A204.1 (cell line): Measurements from ENCODE around the gene GNG14.
A peak's percentile ranks its signal among the peaks of the same experiment; 100 is the strongest.
"Not testable (repeated sequence)": the region's sequence is repeated elsewhere in the genome, so short reads cannot be mapped to it uniquely, and the experiment has no call there.

Experiments used
- FAIRE-seq: peaks from 2 replicates; lab custom pipeline; 2012; peaks lifted over from hg19 to GRCh38; lab: Jason Lieb, UNC

The GNG14 gene

GRCh38 chr19:12723641-12724426, 36.0 kb downstream of the GNG14 start, which contains the start of gene TNPO2:
Gene TNPO2 (minus strand): TSS chr19:12723932. CDS start chr19:12720977, 2,955 bp downstream.
- no peak for FAIRE-seq

DNA sequence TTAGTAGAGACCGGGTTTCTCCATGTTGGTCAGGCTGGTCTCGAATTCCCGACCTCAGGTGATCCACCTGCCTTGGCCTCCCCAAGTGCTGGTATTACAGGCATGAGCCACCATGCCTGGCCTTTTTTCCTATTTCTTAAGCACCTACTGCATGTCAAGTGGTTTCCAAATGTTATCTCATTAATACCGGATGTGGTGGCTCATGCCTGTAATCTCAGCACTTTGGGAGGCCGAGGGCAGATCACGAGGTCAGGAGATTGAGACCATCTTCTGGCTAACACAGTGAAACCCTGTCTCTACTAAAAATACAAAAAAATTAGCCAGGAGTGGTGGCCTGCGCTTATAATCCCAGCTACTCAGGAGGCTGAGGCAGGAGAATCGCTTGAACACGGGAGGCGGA, 37.8 kb downstream of the GNG14 start:
- not testable (repeated sequence) for FAIRE-seq

GRCh38 chr19:12726988-12727316, 39.2 kb downstream of the GNG14 start:
- FAIRE-seq: no peak

DNA sequence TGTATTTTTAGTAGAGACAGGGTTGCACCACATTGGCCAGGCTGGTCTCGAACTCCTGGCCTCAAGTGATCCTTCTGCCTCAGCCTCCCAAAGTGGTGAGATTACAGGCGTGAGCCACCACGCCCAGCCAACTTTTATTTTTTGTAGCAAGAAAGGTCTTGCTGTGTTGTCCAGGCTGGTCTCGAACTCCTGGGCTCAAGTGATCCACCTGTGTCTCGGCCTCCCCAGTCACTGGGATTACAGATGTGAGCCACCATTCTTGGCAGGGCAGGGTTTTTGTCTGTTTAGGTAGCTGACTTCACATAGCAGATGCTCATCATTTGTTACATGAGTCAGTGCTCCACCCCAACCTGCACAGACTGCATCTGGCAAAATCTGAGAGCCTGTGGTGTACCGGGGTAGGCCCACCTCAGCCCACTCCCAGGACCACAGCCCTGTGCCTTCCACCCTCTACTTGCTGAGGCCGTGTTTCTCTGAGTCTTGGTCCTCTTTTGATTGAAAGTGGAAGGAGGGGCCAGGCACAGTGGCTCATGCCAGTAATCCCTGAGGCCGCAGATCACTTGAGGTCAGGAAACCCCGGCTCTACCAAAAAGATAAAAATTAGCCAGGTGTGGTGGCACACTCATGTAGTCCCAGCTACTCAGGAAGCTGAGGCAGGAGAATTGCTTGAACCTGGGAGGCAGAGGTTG, 40.1 kb downstream of the GNG14 start:
- FAIRE-seq: no peak

GRCh38 chr19:12730064-12730463, 42.3 kb downstream of the GNG14 start:
- FAIRE-seq: no peak

DNA sequence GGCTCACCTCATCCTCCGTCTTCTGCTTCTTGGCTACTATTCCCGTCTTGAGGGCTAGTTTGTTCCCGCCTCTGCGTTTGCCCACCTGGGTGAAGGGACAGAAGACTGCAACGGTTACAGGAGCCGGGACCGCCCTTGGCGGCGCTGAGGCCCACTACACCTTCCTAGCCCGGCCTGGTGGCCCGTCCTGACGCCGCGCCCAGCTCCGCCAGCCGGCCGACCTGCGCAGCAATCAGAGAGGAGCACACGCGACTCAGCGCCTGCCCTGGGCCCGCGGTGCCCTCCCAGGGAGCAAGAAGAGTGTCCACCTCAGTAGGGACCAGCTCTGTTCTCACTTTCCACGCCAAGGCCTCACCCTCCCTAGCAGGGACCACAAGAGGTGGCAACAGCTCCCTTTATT, 43.5 kb downstream of the GNG14 start:
- no peak for FAIRE-seq

- FAIRE-seq: no peak
Measured at GRCh38 chr19:12733369-12734214, 45.8 kb downstream of the GNG14 start.

- FAIRE-seq: peak; percentile 100
Measured at GRCh38 chr19:12736995-12737834, 49.4 kb downstream of the GNG14 start, which contains the start of gene GET3. Gene GET3 (plus strand): TSS chr19:12737497. CDS start chr19:12737506, 9 bp downstream.

DNA sequence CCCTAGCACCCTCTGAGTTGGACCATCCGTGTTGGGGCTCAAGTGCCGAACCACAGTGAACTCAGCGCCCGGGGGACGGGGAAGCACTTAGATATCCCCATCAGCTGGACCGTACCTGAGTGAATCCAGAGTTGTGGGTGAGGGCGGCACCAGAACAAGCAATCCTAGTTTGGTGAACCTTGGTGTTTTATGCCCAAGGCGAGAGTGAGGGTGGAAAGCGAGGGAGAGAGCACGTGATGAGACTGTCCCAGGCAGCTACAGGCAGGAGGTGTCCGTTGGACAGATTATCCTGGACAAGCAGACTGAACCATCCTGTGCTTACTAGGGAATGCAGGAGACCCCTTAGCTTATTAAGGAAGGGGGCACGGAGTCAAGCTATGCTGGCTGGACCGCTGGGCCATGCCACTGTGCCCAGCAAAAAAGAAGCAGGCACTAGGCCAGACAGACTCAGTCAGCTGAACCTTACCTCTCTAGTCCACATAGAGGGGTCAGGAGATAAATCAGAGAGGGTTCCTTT, 50.1 kb downstream of the GNG14 start:
- FAIRE-seq: no peak
